NCI-H2081 (cell line): ENCODE measurements around the gene TIAM2.

Experiments used
- DNase-seq, 2 experiments: peaks; one replicate each; lab custom pipeline; 2025; lab: John Stamatoyannopoulos, UW

TIAM2 gene

GRCh38 chr6:155024391-155025027, 29.4 kb downstream of the TIAM2 start:
- DNase-seq, result no peak

- no peak for DNase-seq
Measured at GRCh38 chr6:155026022-155026705, 31.0 kb downstream of the TIAM2 start.

DNA sequence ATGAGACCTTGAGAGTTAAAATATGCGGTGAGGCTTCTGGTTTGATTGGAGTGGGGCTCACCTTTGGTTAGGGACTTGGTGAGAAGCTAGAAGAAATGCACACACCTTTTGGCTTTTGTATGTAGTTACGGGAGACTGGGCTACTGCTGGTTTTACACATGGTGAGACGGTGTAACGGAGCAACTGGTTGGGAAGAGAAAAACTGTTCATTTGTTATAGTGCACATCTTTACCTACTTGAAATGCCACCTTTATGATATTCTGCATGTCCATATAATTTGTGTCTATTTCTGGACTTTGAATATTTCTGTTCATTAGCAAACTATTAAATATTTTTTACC, 31.6 kb downstream of the TIAM2 start:
- DNase-seq, result no peak

DNA sequence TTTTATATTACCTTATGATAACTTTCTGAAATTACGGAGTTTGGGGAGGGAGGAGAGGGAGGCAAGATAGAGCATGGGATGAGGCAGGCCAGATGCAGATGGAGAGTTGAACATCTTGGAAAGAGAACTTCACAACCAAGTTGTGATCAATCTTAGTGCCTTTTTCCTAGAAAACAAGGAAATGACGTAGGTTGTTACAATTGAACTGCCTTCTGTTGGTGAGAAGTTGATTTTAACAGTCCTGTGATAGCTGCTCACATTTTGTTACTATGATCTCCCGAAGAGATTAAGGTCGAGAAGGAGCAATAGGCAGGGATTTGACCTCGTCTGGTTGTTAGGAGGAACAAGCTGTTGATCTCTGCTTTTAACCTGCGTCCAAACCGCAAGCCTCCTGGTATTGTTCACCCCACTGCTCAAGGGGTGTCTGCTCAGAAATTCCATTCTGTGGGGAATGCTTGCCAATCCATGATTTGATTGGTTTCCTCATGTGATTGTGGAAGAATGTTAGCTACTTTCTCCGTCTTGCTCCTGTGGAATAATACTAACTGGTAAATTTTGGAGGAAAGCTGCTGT, 35.1 kb downstream of the TIAM2 start:
- DNase-seq, result no peak

- no peak for DNase-seq
Measured at GRCh38 chr6:155031091-155031490, 36.0 kb downstream of the TIAM2 start.

- DNase-seq, result no peak
Measured at GRCh38 chr6:155033021-155033791, 38.1 kb downstream of the TIAM2 start.

GRCh38 chr6:155036907-155037306, 41.8 kb downstream of the TIAM2 start:
- DNase-seq, result no peak

GRCh38 chr6:155038104-155038503, 43.0 kb downstream of the TIAM2 start:
- no peak for DNase-seq

DNA sequence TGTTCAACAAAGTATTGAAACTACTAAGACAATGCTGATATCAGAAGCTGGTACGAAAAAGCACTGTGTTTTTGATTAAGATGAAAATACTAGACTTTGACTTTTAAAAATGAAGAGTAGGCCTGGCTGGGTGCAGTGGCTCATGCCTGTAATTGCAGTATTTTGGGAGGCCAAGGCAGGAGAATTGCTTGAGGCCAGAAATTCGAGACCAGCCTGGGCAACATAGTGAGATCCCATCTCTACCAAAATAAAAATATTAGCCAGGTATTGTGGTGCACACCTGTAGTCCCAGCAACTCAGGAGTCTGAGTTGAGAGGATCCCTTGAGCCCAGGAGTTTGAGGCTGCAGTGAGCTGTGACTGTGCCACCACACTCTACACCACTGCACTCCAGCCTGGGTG, 43.4 kb downstream of the TIAM2 start:
- no peak for DNase-seq

- DNase-seq, result no peak
Measured at GRCh38 chr6:155039618-155040017, 44.5 kb downstream of the TIAM2 start.

DNA sequence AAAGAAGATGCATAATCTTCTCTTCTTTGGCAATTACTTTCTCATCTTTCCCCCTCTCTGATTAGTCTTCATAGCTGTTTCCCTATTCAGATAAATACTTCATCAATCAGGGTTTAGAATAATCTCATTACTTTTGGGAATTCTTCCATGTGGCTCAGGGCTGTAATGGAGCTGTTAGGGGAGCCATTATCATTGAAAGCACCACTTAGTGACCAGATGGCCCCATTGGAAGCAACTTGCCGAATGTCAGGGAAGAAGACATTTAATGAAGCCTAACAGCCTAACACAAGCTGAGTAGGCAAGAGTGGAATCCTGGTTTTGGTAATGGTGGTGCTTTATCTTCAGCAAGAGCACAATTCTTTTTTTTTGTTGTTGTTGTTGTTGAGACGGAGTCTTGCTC, 45.0 kb downstream of the TIAM2 start:
- DNase-seq, result no peak

GRCh38 chr6:155040901-155041650, 46.0 kb downstream of the TIAM2 start:
- DNase-seq, result no peak

- DNase-seq, result no peak
Measured at GRCh38 chr6:155041741-155042279, 46.7 kb downstream of the TIAM2 start.

DNA sequence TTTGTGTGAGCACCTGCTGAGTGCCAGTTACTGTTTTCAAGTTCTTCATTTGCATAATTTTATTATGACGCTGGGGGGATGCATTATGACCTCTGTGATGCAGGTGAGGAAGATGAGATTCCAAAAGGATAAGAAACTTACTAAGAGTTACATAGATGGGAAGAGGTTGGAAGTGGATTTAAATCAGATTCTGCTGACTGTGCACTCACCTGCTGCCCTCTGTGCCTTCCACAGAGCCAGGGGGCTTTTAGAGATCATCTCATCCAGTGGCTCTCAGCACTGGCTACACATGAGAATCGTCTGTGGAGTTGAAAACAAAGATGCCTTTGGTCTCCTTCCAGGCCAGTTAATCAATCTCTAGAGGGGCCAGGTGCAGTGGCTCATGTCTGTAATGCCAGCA, 47.9 kb downstream of the TIAM2 start:
- no peak for DNase-seq

GRCh38 chr6:155045561-155046404, 50.7 kb downstream of the TIAM2 start:
- no peak for DNase-seq

DNA sequence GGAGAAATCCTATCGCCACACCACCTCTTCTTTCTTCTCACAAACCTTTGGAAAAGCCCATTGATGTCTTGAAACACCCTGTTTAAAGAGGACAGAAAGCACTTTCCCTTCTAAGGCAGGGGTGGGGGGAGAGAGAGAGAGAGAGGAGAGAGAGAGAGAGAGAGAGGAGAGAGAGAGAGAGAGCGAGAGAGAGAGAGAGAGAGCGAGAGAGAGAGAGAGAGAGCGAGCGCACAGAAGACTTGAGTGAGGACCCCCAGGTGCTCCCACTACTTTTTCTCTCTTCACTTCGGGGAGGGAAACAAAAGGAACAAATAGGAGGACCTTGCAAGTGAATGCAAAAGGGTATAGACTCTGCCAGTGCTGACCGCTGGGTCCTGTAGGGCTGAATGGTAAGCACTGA, 52.4 kb downstream of the TIAM2 start:
- DNase-seq, result no peak

DNA sequence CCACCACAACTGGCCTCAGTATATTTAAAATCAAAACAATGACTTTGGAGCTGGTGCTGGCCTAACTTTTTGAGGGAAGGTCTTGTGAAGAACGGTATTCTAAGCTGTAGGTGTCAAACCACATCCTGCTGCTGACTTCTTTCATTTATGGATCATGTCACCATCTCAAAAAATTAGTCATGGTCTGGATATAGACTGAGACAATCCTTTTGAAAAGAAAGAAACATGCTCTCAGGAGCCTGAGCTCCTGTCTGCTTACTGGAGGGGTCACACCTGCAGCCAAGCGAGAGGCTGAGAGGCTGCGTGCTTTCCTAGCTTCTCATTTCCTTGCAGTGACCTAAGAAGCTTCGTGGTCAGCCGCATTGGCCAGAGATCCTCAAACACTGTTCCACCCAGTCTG, 55.2 kb downstream of the TIAM2 start:
- no peak for DNase-seq

- DNase-seq, result no peak
Measured at GRCh38 chr6:155054491-155055250, 59.6 kb downstream of the TIAM2 start.

DNA sequence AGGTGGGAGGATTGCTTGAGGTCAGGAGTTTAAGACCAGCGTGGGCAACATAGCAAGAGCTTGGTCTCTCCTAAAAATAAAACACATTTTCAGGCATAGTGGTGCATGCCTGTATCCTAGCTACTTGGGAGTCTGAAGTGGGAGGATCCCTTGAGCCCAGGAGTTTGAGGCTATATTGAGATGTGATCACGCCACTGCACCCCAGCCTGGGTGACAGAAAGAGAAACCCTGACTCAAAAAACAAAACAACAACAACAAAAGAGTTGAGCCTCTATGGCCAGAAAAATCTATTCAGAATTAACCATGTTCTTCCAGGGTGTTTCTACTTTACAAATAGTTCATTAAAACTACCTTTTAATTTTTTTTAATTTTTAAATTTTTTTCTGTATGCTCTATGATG, 60.6 kb downstream of the TIAM2 start:
- DNase-seq, result no peak

DNA sequence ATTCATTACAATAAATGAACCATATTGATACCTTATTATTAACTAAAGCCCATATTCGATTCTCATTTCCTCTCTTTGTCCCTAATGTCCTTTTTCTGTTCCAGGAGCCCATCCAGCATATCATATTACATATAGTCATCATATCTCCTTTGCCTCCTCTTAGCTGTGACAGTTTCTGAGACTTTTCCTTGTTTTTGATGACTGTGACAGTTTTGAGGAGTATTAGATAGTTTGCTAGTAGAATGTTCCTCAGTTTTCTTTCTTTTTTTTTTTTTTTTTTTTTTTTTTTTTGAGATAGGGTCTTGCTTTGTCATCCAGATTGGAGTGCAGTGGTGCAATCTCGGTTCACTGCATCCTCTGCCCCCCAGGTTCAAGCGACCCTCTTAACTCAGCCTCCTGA, 61.6 kb downstream of the TIAM2 start:
- DNase-seq, result no peak
